Measurements from ENCODE around the gene ARHGEF19.
"Not testable (repeated sequence)": the region's sequence is repeated elsewhere in the genome, so short reads cannot be mapped to it uniquely, and the experiment has no call there.

DNA sequence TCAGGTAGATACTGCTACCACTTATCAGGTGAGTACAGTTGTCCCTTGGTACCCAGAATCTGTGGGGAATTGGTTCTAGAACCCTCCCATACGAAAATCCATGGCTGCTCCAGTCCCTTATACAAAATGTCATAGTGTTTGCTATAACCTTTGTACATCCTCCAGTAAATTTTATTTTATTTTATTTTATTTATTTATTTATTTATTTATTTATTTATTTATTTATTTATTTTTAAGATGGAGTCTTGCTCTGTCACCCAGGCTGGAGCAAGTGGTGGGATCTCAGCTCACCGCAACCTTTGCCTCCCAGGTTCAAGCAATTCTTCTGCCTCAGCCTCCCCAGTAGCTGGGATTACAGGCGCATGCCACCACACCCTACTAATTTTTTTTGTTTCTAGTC, 1.1 kb upstream of the ARHGEF19 start:
- TF ChIP-seq POLR2AphosphoS5 (IDR thresholded peaks at IDR 0.05; ENCODE audit: low read depth, low read length); SIN3A (IDR thresholded peaks at IDR 0.05; ENCODE audit: borderline replicate concordance, insufficient read depth, low read depth, low read length); TCF7L2 (IDR thresholded peaks at IDR 0.05; ENCODE audit: low read depth, low read length): not testable (repeated sequence)
- TF ChIP-seq, protein P1, sequence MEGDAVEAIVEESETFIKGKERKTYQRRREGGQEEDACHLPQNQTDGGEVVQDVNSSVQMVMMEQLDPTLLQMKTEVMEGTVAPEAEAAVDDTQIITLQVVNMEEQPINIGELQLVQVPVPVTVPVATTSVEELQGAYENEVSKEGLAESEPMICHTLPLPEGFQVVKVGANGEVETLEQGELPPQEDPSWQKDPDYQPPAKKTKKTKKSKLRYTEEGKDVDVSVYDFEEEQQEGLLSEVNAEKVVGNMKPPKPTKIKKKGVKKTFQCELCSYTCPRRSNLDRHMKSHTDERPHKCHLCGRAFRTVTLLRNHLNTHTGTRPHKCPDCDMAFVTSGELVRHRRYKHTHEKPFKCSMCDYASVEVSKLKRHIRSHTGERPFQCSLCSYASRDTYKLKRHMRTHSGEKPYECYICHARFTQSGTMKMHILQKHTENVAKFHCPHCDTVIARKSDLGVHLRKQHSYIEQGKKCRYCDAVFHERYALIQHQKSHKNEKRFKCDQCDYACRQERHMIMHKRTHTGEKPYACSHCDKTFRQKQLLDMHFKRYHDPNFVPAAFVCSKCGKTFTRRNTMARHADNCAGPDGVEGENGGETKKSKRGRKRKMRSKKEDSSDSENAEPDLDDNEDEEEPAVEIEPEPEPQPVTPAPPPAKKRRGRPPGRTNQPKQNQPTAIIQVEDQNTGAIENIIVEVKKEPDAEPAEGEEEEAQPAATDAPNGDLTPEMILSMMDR (IDR thresholded peaks at IDR 0.05), result not testable (repeated sequence)
- TF ChIP-seq, protein P2, sequence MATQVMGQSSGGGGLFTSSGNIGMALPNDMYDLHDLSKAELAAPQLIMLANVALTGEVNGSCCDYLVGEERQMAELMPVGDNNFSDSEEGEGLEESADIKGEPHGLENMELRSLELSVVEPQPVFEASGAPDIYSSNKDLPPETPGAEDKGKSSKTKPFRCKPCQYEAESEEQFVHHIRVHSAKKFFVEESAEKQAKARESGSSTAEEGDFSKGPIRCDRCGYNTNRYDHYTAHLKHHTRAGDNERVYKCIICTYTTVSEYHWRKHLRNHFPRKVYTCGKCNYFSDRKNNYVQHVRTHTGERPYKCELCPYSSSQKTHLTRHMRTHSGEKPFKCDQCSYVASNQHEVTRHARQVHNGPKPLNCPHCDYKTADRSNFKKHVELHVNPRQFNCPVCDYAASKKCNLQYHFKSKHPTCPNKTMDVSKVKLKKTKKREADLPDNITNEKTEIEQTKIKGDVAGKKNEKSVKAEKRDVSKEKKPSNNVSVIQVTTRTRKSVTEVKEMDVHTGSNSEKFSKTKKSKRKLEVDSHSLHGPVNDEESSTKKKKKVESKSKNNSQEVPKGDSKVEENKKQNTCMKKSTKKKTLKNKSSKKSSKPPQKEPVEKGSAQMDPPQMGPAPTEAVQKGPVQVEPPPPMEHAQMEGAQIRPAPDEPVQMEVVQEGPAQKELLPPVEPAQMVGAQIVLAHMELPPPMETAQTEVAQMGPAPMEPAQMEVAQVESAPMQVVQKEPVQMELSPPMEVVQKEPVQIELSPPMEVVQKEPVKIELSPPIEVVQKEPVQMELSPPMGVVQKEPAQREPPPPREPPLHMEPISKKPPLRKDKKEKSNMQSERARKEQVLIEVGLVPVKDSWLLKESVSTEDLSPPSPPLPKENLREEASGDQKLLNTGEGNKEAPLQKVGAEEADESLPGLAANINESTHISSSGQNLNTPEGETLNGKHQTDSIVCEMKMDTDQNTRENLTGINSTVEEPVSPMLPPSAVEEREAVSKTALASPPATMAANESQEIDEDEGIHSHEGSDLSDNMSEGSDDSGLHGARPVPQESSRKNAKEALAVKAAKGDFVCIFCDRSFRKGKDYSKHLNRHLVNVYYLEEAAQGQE (IDR thresholded peaks at IDR 0.05; ENCODE audit: insufficient read depth in 1 of 2, low read depth in 2 of 2, low read length in 1 of 2), result not testable (repeated sequence)

Data from Panc1 (cell line).